WTC11 (cell line): Measurements from ENCODE around the gene PCBP3. TPM values are rescaled to one million over a fixed set of nuclear protein-coding genes. Genes with fewer than 3 reads are reported as not detected.

ENCODE experiments used
- ATAC-seq: fragments of 200-7000 bp; cut with Tn5 transposase; 2 replicates; pipeline ENCODE4 v1.10.0; 2021; ENCODE audit warnings: mild to moderate bottlenecking, moderate library complexity
- CTCF ChIA-PET: fragments of 300-600 bp; sonication (Branson Sonifier 250); formaldehyde crosslinking; loops from one replicate; lab custom pipeline; 2021; ENCODE audit warnings: antibody characterized with exemption; lab: Charles Lee
- POLR2A ChIA-PET: fragments of 350-600 bp; sonication (Branson Sonifier 250); formaldehyde crosslinking; loops from one replicate; lab custom pipeline; 2021; ENCODE audit warnings: antibody characterized with exemption; lab: Charles Lee
- DNase-seq: peaks from one replicate; pipeline ENCODE4 v3.0.0; 2021; ENCODE audit warnings: low spot score
- H3K27ac Mint-ChIP-seq: 2 replicates; pipeline ENCODE4 v1.8.0; 2021; ENCODE audit warnings: mixed read lengths
- H3K27me3 Mint-ChIP-seq: 2 replicates; pipeline ENCODE4 v1.8.0; 2021; ENCODE audit warnings: low read depth, mild to moderate bottlenecking, moderate library complexity, mixed read lengths
- H3K36me3 Mint-ChIP-seq: 2 replicates; pipeline ENCODE4 v1.8.0; 2021; ENCODE audit warnings: mixed read lengths
- H3K4me1 Mint-ChIP-seq: 2 replicates; pipeline ENCODE4 v1.8.0; 2022; ENCODE audit warnings: mixed read lengths
- H3K4me3 Mint-ChIP-seq: 2 replicates; pipeline ENCODE4 v1.8.0; 2021; ENCODE audit warnings: mild to moderate bottlenecking, moderate library complexity, mixed read lengths
- H3K9me3 Mint-ChIP-seq: 2 replicates; pipeline ENCODE4 v1.8.0; 2021; ENCODE audit warnings: mixed read lengths
- FOXP1 ChIP-seq: sonication (generic); formaldehyde crosslinking; IDR thresholded peaks from 2 replicates; pipeline ENCODE4 v1.8.0; 2022; ENCODE audit warnings: missing genetic modification reagents, mild to moderate bottlenecking, moderate library complexity, borderline replicate concordance
- GABPB1 ChIP-seq: sonication (generic); formaldehyde crosslinking; IDR thresholded peaks from 2 replicates; pipeline ENCODE4 v1.8.1; 2023; ENCODE audit warnings: mild to moderate bottlenecking, missing genetic modification reagents
- PRRX2 ChIP-seq: fragments of 250-450 bp; sonication (Bioruptor Pico); IDR thresholded peaks from 2 replicates; pipeline ENCODE4 v1.8.0; 2021; ENCODE audit warnings: mild to moderate bottlenecking
- SMAD4 ChIP-seq: sonication (generic); formaldehyde crosslinking; IDR thresholded peaks from 2 replicates; pipeline ENCODE4 v1.8.0; 2022; ENCODE audit warnings: mild to moderate bottlenecking, missing genetic modification reagents
- SOX15 ChIP-seq: fragments of 250-450 bp; sonication (Bioruptor Pico); IDR thresholded peaks from 2 replicates; pipeline ENCODE4 v1.9.0; 2021; ENCODE audit warnings: mild to moderate bottlenecking
- ZBTB21 ChIP-seq: sonication (generic); formaldehyde crosslinking; IDR thresholded peaks from 2 replicates; pipeline ENCODE4 v1.8.1; 2023; ENCODE audit warnings: mild to moderate bottlenecking, missing genetic modification reagents, borderline replicate concordance
- ZNF263 ChIP-seq: sonication (generic); formaldehyde crosslinking; IDR thresholded peaks from 2 replicates; pipeline ENCODE4 v1.8.1; 2022; ENCODE audit warnings: low read depth, mild to moderate bottlenecking, moderate library complexity, missing genetic modification reagents
- total RNA-seq: library from RNA; stranded (reverse); gene quantifications from 3 replicates; pipeline ENCODE4 v1.2.3, GENCODE V29; 2021
- TF ChIP-seq, protein P1 (sequence below): fragments of 200-600 bp; IDR thresholded peaks from 2 replicates; pipeline ENCODE4 v1.8.0; 2022; ENCODE audit warnings: antibody characterized with exemption
- TF ChIP-seq, protein P2 (sequence below): sonication (generic); formaldehyde crosslinking; IDR thresholded peaks from 2 replicates; pipeline ENCODE4 v1.8.1; 2023; ENCODE audit warnings: mild to moderate bottlenecking, missing genetic modification reagents
- TF ChIP-seq, protein P3 (sequence below): sonication (generic); formaldehyde crosslinking; IDR thresholded peaks from 2 replicates; pipeline ENCODE4 v1.8.0; 2022; ENCODE audit warnings: missing genetic modification reagents
- TF ChIP-seq, protein P4 (sequence below): fragments of 250-450 bp; sonication (Bioruptor Pico); IDR thresholded peaks from 2 replicates; pipeline ENCODE4 v1.9.0; 2021; ENCODE audit warnings: mild to moderate bottlenecking
- TF ChIP-seq, protein P5 (sequence below): sonication (generic); formaldehyde crosslinking; IDR thresholded peaks from 2 replicates; pipeline ENCODE4 v1.8.0; 2022; ENCODE audit warnings: mild to moderate bottlenecking, missing genetic modification reagents
- TF ChIP-seq, protein P6 (sequence below): sonication (generic); formaldehyde crosslinking; IDR thresholded peaks from 2 replicates; pipeline ENCODE4 v1.8.0; 2022; ENCODE audit warnings: mild to moderate bottlenecking, missing genetic modification reagents
- TF ChIP-seq, protein P7 (sequence below): sonication (generic); formaldehyde crosslinking; IDR thresholded peaks from 2 replicates; pipeline ENCODE4 v1.8.1; 2023; ENCODE audit warnings: mild to moderate bottlenecking, missing genetic modification reagents, borderline replicate concordance

Gene PCBP3
- total RNA-seq, 1 experiment from 2014 or later = 8.5 TPM

DNA sequence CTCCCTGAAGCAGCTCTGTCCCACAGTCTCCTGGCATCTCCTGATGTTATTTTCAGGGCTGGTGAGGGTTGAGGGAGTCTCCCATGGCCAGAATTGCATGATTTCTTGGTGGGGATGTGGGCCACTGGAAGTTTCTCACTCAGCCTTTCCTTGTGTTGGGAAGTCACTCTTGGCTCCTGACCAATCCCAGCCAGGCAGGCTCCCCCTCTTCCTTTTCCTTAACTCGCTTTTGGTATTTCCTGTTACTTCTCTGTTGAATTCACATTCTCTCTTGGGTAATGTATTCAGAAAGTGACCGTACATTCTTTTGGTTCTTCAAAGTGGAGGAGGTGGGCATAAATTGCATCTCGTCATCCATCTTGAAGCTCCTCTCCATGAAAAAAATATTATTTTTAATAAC, 135.7 kb downstream of the PCBP3 start (continued):
- TF ChIP-seq, protein P1, sequence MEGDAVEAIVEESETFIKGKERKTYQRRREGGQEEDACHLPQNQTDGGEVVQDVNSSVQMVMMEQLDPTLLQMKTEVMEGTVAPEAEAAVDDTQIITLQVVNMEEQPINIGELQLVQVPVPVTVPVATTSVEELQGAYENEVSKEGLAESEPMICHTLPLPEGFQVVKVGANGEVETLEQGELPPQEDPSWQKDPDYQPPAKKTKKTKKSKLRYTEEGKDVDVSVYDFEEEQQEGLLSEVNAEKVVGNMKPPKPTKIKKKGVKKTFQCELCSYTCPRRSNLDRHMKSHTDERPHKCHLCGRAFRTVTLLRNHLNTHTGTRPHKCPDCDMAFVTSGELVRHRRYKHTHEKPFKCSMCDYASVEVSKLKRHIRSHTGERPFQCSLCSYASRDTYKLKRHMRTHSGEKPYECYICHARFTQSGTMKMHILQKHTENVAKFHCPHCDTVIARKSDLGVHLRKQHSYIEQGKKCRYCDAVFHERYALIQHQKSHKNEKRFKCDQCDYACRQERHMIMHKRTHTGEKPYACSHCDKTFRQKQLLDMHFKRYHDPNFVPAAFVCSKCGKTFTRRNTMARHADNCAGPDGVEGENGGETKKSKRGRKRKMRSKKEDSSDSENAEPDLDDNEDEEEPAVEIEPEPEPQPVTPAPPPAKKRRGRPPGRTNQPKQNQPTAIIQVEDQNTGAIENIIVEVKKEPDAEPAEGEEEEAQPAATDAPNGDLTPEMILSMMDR = no peak
- TF ChIP-seq PRRX2 (CRISPR knock-in tag) (no peak), SOX15 (no peak)

DNA sequence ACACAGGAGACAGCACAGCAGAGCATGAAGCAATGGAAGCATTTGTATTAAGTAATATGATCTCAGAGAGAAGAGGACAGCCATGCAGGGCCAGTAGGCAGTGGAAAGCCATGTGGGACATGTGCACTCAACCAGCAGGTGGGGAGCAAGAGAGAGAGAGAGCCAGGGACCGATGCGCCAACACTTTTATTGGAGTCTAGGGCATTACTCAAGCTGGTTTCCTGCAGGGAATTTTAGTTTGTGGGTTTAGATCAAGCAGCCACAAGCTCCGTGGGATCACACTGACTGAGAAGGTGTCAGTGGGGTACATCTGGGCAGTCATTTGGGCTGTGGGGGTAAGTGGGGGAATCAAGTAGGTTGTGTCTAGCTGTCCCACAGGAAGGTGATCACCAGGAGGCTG, 137.1 kb downstream of the PCBP3 start:
- Mint-ChIP-seq H3K9me3 (peaks cover 17% of the 10 kb centered on the region), H3K27ac (no peak overlapping the region), H3K36me3 (0 out of 2 replicates have a peak, but pooled peaks cover 3% of the 10 kb centered on the region), H3K4me3 (no peak overlapping the region), H3K4me1 (no peaks in the 10 kb centered on the region), H3K27me3 (0 out of 2 replicates have a peak, but pooled peaks cover 2% of the 10 kb centered on the region)
- CTCF ChIA-PET = no interaction called here
- no peak for ATAC-seq
- no peak for DNase-seq
- POLR2A ChIA-PET = no interaction called here
- TF ChIP-seq, protein P2, sequence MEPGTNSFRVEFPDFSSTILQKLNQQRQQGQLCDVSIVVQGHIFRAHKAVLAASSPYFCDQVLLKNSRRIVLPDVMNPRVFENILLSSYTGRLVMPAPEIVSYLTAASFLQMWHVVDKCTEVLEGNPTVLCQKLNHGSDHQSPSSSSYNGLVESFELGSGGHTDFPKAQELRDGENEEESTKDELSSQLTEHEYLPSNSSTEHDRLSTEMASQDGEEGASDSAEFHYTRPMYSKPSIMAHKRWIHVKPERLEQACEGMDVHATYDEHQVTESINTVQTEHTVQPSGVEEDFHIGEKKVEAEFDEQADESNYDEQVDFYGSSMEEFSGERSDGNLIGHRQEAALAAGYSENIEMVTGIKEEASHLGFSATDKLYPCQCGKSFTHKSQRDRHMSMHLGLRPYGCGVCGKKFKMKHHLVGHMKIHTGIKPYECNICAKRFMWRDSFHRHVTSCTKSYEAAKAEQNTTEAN (CRISPR knock-in tag) = no peak
- TF ChIP-seq, protein P3, sequence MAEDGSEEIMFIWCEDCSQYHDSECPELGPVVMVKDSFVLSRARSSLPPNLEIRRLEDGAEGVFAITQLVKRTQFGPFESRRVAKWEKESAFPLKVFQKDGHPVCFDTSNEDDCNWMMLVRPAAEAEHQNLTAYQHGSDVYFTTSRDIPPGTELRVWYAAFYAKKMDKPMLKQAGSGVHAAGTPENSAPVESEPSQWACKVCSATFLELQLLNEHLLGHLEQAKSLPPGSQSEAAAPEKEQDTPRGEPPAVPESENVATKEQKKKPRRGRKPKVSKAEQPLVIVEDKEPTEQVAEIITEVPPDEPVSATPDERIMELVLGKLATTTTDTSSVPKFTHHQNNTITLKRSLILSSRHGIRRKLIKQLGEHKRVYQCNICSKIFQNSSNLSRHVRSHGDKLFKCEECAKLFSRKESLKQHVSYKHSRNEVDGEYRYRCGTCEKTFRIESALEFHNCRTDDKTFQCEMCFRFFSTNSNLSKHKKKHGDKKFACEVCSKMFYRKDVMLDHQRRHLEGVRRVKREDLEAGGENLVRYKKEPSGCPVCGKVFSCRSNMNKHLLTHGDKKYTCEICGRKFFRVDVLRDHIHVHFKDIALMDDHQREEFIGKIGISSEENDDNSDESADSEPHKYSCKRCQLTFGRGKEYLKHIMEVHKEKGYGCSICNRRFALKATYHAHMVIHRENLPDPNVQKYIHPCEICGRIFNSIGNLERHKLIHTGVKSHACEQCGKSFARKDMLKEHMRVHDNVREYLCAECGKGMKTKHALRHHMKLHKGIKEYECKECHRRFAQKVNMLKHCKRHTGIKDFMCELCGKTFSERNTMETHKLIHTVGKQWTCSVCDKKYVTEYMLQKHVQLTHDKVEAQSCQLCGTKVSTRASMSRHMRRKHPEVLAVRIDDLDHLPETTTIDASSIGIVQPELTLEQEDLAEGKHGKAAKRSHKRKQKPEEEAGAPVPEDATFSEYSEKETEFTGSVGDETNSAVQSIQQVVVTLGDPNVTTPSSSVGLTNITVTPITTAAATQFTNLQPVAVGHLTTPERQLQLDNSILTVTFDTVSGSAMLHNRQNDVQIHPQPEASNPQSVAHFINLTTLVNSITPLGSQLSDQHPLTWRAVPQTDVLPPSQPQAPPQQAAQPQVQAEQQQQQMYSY (CRISPR knock-in tag) = no peak
- TF ChIP-seq, protein P4, sequence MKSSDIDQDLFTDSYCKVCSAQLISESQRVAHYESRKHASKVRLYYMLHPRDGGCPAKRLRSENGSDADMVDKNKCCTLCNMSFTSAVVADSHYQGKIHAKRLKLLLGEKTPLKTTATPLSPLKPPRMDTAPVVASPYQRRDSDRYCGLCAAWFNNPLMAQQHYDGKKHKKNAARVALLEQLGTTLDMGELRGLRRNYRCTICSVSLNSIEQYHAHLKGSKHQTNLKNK = no peak
- TF ChIP-seq SMAD4 (CRISPR knock-in tag) (no peak), FOXP1 (CRISPR knock-in tag) (no peak), GABPB1 (CRISPR knock-in tag) (no peak), ZNF263 (CRISPR knock-in tag) (no peak), ZBTB21 (no peak), SOX15 (no peak)
- TF ChIP-seq, protein P5, sequence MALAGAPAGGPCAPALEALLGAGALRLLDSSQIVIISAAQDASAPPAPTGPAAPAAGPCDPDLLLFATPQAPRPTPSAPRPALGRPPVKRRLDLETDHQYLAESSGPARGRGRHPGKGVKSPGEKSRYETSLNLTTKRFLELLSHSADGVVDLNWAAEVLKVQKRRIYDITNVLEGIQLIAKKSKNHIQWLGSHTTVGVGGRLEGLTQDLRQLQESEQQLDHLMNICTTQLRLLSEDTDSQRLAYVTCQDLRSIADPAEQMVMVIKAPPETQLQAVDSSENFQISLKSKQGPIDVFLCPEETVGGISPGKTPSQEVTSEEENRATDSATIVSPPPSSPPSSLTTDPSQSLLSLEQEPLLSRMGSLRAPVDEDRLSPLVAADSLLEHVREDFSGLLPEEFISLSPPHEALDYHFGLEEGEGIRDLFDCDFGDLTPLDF (CRISPR knock-in tag) = no peak
- TF ChIP-seq, protein P6, sequence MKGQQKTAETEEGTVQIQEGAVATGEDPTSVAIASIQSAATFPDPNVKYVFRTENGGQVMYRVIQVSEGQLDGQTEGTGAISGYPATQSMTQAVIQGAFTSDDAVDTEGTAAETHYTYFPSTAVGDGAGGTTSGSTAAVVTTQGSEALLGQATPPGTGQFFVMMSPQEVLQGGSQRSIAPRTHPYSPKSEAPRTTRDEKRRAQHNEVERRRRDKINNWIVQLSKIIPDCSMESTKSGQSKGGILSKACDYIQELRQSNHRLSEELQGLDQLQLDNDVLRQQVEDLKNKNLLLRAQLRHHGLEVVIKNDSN = no peak
- TF ChIP-seq, protein P7, sequence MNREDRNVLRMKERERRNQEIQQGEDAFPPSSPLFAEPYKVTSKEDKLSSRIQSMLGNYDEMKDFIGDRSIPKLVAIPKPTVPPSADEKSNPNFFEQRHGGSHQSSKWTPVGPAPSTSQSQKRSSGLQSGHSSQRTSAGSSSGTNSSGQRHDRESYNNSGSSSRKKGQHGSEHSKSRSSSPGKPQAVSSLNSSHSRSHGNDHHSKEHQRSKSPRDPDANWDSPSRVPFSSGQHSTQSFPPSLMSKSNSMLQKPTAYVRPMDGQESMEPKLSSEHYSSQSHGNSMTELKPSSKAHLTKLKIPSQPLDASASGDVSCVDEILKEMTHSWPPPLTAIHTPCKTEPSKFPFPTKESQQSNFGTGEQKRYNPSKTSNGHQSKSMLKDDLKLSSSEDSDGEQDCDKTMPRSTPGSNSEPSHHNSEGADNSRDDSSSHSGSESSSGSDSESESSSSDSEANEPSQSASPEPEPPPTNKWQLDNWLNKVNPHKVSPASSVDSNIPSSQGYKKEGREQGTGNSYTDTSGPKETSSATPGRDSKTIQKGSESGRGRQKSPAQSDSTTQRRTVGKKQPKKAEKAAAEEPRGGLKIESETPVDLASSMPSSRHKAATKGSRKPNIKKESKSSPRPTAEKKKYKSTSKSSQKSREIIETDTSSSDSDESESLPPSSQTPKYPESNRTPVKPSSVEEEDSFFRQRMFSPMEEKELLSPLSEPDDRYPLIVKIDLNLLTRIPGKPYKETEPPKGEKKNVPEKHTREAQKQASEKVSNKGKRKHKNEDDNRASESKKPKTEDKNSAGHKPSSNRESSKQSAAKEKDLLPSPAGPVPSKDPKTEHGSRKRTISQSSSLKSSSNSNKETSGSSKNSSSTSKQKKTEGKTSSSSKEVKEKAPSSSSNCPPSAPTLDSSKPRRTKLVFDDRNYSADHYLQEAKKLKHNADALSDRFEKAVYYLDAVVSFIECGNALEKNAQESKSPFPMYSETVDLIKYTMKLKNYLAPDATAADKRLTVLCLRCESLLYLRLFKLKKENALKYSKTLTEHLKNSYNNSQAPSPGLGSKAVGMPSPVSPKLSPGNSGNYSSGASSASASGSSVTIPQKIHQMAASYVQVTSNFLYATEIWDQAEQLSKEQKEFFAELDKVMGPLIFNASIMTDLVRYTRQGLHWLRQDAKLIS = no peak
- TF ChIP-seq, all 79 proteins: peak for 0
